Heart left ventricle (tissue), 13 donors: ENCODE results near the gene RNFT2.

ENCODE experiments used
- POLR2A ChIP-seq, 2 donors: fragments of 450-650 bp; IDR thresholded peaks; one replicate each; pipeline ENCODE4 v1.6.1; 2017; ENCODE audit warnings: antibody characterized with exemption in 2 of 2, mild to moderate bottlenecking in 2 of 2, moderate library complexity in 2 of 2
- TF ChIP-seq, protein P1 (sequence below), 12 donors: fragments of 200-600 bp; sonication (generic) in 4 of 12; IDR thresholded peaks; one replicate each; pipeline versions ENCODE4 v1.5.0 to v1.8.0; 2018 to 2022; ENCODE audit warnings: antibody characterized with exemption in 12 of 12, mild to moderate bottlenecking in 5 of 12
- donor health status: ischemic (EF 13 %, LVEDD 7.1; RV severe dilation, severe dysfunction).
- donor health status: DM: no; HTN: yes; CAD: no.
- donor health status: DM: no; HTN: no; CAD: no.
- donor health status: ischemic (EF 25% LVEDD 6.9; RV normal size, moderate dysfunction).
- donor health status: ischemic (EF 25% LVEDD 5.7; RV mildly dilated, moderate dysfunction).
- donor health status: ischemic (EF 35%, LVEDD 5.7; RV mildly dilated, moderate dysfunction).
- donor health status: nonischemic (EF 11% LVEDD 7.7; RV severe dilation, severe dysfunction).
- donor health status: DM: yes; HTN: yes; CAD: no.
- donor health status: PGD.
- donor health status: ischemic (EF 29% LVEDD 5.4; RV normal size, mild dysfunction).
- donor health status: nonischemic (EF 23%, LVEDD 6.1; RV moderate dilation, normal function).

DNA sequence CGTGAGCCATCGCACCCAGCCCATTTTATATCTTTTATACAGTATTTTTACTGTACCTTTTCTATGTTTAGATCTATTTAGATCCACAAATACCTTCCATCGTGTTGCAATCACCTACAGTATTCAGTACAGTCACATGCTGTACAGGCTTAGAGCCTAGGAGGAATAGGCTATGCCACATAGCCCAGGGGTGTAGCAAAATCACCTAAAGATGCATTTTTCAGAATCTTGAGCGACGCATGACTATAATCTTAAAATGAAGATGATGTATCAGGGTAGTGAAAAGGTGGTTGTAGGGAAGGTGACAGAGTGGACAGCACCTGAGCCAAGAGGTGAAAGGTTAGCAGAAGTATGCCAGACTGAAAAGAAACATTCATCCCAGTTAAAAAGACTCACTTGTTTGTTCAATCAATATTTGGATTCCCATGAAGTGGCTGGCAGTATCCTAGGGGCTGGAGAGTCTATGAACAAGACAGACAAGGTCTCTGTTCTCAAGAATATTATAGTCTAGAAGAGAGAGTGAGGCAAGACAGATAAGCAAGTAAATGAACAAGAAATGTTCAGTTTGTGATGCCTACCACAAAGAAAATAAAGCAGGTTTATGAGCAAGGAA, 3.9 kb upstream of the RNFT2 start:
- TF ChIP-seq, protein P1, sequence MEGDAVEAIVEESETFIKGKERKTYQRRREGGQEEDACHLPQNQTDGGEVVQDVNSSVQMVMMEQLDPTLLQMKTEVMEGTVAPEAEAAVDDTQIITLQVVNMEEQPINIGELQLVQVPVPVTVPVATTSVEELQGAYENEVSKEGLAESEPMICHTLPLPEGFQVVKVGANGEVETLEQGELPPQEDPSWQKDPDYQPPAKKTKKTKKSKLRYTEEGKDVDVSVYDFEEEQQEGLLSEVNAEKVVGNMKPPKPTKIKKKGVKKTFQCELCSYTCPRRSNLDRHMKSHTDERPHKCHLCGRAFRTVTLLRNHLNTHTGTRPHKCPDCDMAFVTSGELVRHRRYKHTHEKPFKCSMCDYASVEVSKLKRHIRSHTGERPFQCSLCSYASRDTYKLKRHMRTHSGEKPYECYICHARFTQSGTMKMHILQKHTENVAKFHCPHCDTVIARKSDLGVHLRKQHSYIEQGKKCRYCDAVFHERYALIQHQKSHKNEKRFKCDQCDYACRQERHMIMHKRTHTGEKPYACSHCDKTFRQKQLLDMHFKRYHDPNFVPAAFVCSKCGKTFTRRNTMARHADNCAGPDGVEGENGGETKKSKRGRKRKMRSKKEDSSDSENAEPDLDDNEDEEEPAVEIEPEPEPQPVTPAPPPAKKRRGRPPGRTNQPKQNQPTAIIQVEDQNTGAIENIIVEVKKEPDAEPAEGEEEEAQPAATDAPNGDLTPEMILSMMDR (IDR thresholded peaks at IDR 0.05), result no peak
- TF ChIP-seq POLR2A (IDR thresholded peaks at IDR 0.05), result no peak
